ENCODE measurements around the gene FETUB.

DNA sequence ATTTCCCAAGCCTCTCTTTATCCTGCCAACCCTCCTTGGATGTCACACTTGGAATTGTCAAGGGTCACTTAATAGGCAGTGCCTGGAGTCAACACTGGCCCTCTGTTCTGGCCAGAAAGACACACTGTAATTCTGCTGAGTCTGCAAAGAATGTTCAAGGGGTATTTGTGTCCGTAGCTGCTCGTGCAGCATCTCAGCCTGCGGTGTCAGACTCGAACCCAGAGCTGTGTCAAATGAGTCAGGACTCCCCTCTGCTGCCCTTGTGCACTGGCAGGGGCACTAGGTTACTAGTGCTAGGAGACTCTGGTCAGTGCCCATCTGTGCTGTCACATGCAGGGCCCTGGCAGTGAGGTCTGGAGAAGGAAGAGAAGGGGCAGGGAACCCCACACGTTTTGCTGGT, 28.1 kb upstream of the FETUB start:
- TF ChIP-seq, protein P1, sequence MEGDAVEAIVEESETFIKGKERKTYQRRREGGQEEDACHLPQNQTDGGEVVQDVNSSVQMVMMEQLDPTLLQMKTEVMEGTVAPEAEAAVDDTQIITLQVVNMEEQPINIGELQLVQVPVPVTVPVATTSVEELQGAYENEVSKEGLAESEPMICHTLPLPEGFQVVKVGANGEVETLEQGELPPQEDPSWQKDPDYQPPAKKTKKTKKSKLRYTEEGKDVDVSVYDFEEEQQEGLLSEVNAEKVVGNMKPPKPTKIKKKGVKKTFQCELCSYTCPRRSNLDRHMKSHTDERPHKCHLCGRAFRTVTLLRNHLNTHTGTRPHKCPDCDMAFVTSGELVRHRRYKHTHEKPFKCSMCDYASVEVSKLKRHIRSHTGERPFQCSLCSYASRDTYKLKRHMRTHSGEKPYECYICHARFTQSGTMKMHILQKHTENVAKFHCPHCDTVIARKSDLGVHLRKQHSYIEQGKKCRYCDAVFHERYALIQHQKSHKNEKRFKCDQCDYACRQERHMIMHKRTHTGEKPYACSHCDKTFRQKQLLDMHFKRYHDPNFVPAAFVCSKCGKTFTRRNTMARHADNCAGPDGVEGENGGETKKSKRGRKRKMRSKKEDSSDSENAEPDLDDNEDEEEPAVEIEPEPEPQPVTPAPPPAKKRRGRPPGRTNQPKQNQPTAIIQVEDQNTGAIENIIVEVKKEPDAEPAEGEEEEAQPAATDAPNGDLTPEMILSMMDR (IDR thresholded peaks at IDR 0.05; ENCODE audit: extremely low read depth in 1 of 2, insufficient read depth in 1 of 2, low read depth in 1 of 2, low read length in 2 of 2), result no peak
- TF ChIP-seq JUN (IDR thresholded peaks at IDR 0.05; ENCODE audit: borderline replicate concordance, insufficient read depth, insufficient read length, low read depth) (no peak), POLR2A (IDR thresholded peaks at IDR 0.05; ENCODE audit: low read depth, low read length) (no peak), POLR2AphosphoS5 (IDR thresholded peaks at IDR 0.05; ENCODE audit: insufficient read depth, low read depth, low read length) (no peak)

Measured in endothelial cell of umbilical vein (primary cell).